Ishikawa (cell line): ENCODE results near the gene CLNK.

Source experiments
- CEBPB ChIP-seq: IDR thresholded peaks from 2 replicates; pipeline ENCODE4 v1.6.1; 2012
- EP300 ChIP-seq: IDR thresholded peaks from 2 replicates; pipeline ENCODE4 v1.6.1; 2012; ENCODE audit warnings: borderline replicate concordance
- FOXM1 ChIP-seq: IDR thresholded peaks from 2 replicates; pipeline ENCODE4 v1.6.1; 2012; ENCODE audit warnings: low read depth, borderline replicate concordance
- NFIC ChIP-seq: IDR thresholded peaks from 2 replicates; pipeline ENCODE4 v1.6.1; 2012
- TAF1 ChIP-seq: IDR thresholded peaks from 2 replicates; pipeline ENCODE4 v1.6.1; 2012; ENCODE audit warnings: low read depth, mild to moderate bottlenecking
- TCF12 ChIP-seq: IDR thresholded peaks from 2 replicates; pipeline ENCODE4 v1.6.1; 2012; ENCODE audit warnings: low read depth
- TF ChIP-seq, protein P1 (sequence below): IDR thresholded peaks from 2 replicates; pipeline ENCODE4 v1.6.1; 2012

DNA sequence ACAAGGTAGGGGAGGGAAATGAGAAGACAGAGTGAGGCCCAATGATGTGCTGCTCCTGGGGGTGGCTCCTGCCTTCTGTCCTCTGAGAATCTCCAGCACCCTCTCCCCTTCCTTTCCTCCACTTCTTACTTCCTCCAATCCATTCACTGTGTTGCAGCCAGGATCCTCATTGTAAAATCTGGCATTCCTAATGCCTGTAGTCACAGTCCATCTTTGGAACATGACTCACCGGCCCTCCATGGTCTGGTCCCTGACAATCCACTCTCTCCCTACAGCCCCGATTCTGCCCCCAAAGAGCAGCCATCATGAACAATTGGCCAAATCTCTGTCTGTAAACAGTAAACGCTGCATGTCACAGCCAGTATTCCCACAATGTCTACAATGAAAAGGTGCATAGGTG lies 72.9 kb downstream of the CLNK start:
- TF ChIP-seq EP300 (no peak), NFIC (no peak), TCF12 (no peak), FOXM1 (no peak), CEBPB (no peak), TAF1 (no peak)
- TF ChIP-seq, protein P1, sequence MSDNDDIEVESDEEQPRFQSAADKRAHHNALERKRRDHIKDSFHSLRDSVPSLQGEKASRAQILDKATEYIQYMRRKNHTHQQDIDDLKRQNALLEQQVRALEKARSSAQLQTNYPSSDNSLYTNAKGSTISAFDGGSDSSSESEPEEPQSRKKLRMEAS: no peak
